Activated naive CD8-positive, alpha-beta T cell treated with anti-CD3 and anti-CD28 coated beads, Interleukin-2, amount 10 ng/mL, durations not matched to agents 7 days and 5 days (primary cell): ENCODE results near the gene TK2. TPM values are rescaled to one million over a fixed set of nuclear protein-coding genes. Genes with fewer than 3 reads are reported as not detected.

Experiments
- ATAC-seq: fragments of 150-1000 bp; cut with Tn5 transposase; one replicate; pipeline ENCODE4 v1.10.0; 2021; ENCODE audit warnings: low read depth, moderate library complexity
- POLR2A ChIA-PET: fragments of 350-600 bp; sonication (Branson Sonifier 250); formaldehyde crosslinking; loops from one replicate; lab custom pipeline; 2021; ENCODE audit warnings: antibody characterized with exemption; lab: Charles Lee
- DNase-seq: peaks from one replicate; pipeline ENCODE4 v3.0.0; 2021
- H3K27ac Mint-ChIP-seq: one replicate; pipeline ENCODE4 v1.8.0; 2022; ENCODE audit warnings: mild to moderate bottlenecking, mixed read lengths
- H3K27me3 Mint-ChIP-seq: one replicate; pipeline ENCODE4 v1.8.0; 2022; ENCODE audit warnings: mild to moderate bottlenecking, moderate library complexity, mixed read lengths
- H3K36me3 Mint-ChIP-seq: one replicate; pipeline ENCODE4 v1.8.0; 2021; ENCODE audit warnings: mild to moderate bottlenecking, mixed read lengths
- H3K4me1 Mint-ChIP-seq: one replicate; pipeline ENCODE4 v1.8.0; 2021; ENCODE audit warnings: mixed read lengths
- H3K4me3 Mint-ChIP-seq: one replicate; pipeline ENCODE4 v1.8.0; 2022; ENCODE audit warnings: mild to moderate bottlenecking, moderate library complexity, mixed read lengths
- H3K9me3 Mint-ChIP-seq: one replicate; pipeline ENCODE4 v1.8.0; 2021; ENCODE audit warnings: mixed read lengths
- total RNA-seq, 2 experiments: library from RNA; stranded (reverse); gene quantifications; one replicate each; pipeline ENCODE4 v1.2.3, GENCODE V29; 2021

TK2 gene
- total RNA-seq, 2 experiments from 2014 or later: 7.0 to 8.6 TPM

- peak overlapping the region; percentile 93 for H3K27ac Mint-ChIP-seq
- no peak for DNase-seq
- POLR2A ChIA-PET: interaction anchor here (0.6 to 13.2 kb wide), 16 partner anchors 8 to 186 kb away, joined by 3 to 157 read pairs (median 5); partner anchors contain the start of gene CMTM3
- ATAC-seq: peak; percentile 12
- no peaks in the 10 kb centered on the region for H3K27me3 Mint-ChIP-seq
- H3K4me1 Mint-ChIP-seq: peaks cover 65% of the 10 kb centered on the region
- peaks cover 27% of the 10 kb centered on the region for H3K36me3 Mint-ChIP-seq
- peak overlapping the region; percentile 96 for H3K4me3 Mint-ChIP-seq
- no peaks in the 10 kb centered on the region for H3K9me3 Mint-ChIP-seq
Observed at GRCh38 chr16:66551788-66552285, 1.9 kb upstream of the TK2 start.

- Mint-ChIP-seq H3K4me3 (peak overlapping the region; percentile 96), H3K9me3 (no peaks in the 10 kb centered on the region), H3K27me3 (no peaks in the 10 kb centered on the region), H3K36me3 (peaks cover 27% of the 10 kb centered on the region), H3K4me1 (peaks cover 65% of the 10 kb centered on the region), H3K27ac (peak overlapping the region; percentile 93)
- peak; percentile 30 for ATAC-seq
- DNase-seq: peak; percentile 51
- POLR2A ChIA-PET: interaction anchor here (0.6 to 13.2 kb wide), 10 partner anchors 8 to 186 kb away, joined by 3 to 157 read pairs (median 7); partner anchors contain the start of genes CMTM2 and CMTM3
Observed at GRCh38 chr16:66551348-66551759, 1.4 kb upstream of the TK2 start.

DNA sequence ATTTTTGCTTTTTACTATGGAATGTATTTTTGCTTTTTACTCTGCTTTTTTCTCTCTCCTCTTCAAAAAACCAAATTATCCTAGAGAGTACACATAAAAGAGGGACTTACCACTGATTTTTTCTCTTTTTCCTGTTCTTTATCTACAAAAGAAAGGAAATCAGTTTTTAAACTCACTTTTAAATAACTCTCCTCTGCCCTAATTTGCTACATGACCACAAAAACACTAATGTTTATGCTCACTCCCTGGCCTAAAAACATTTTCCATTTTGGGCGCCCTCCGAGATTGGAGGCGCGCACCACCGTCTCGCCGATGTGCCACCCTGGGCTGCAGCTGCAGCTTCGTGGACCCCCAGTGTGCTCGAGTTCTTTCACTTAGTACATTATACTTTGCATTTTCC is 1.1 kb downstream of the TK2 start:
- Mint-ChIP-seq H3K36me3 (peaks cover 8% of the 10 kb centered on the region), H3K27ac (peak overlapping the region; percentile 64), H3K4me1 (peaks cover 46% of the 10 kb centered on the region), H3K9me3 (no peaks in the 10 kb centered on the region), H3K27me3 (no peaks in the 10 kb centered on the region), H3K4me3 (peak overlapping the region; percentile 66)
- ATAC-seq (no peak), DNase-seq (no peak)
- POLR2A ChIA-PET: interaction anchor here (0.6 to 13.2 kb wide), 4 partner anchors 8 to 55 kb away, joined by 3 to 157 read pairs (median 5); partner anchors contain the start of gene CMTM3

GRCh38 chr16:66548068-66548467 is 1.9 kb downstream of the TK2 start:
- POLR2A ChIA-PET: interaction anchor here (0.9 to 13.2 kb wide), 4 partner anchors 8 to 56 kb away, joined by 3 to 157 read pairs (median 5); partner anchors contain the start of gene CMTM3
- peaks cover 2% of the 10 kb centered on the region for H3K36me3 Mint-ChIP-seq
- DNase-seq: no peak
- H3K27me3 Mint-ChIP-seq: no peaks in the 10 kb centered on the region
- ATAC-seq: no peak
- no peaks in the 10 kb centered on the region for H3K9me3 Mint-ChIP-seq
- no peak overlapping the region for H3K4me3 Mint-ChIP-seq
- H3K4me1 Mint-ChIP-seq: peaks cover 38% of the 10 kb centered on the region
- peak overlapping the region; percentile 64 for H3K27ac Mint-ChIP-seq

- no peaks in the 10 kb centered on the region for H3K27me3 Mint-ChIP-seq
- no peak for ATAC-seq
- H3K36me3 Mint-ChIP-seq: peaks cover under 1% of the 10 kb centered on the region
- H3K4me3 Mint-ChIP-seq: no peak overlapping the region
- POLR2A ChIA-PET: interaction anchor here (0.9 to 13.2 kb wide), 4 partner anchors 10 to 326 kb away, joined by 3 to 157 read pairs (median 5); partner anchors contain the start of gene CMTM3
- no peaks in the 10 kb centered on the region for H3K9me3 Mint-ChIP-seq
- no peak overlapping the region for H3K27ac Mint-ChIP-seq
- DNase-seq: no peak
- H3K4me1 Mint-ChIP-seq: peaks cover 35% of the 10 kb centered on the region
Observed at GRCh38 chr16:66547101-66547989, 2.6 kb downstream of the TK2 start.

GRCh38 chr16:66544016-66544757 is 5.7 kb downstream of the TK2 start:
- Mint-ChIP-seq H3K27ac (no peak overlapping the region), H3K27me3 (no peaks in the 10 kb centered on the region), H3K36me3 (no peaks in the 10 kb centered on the region), H3K9me3 (no peaks in the 10 kb centered on the region), H3K4me3 (no peak overlapping the region), H3K4me1 (peaks cover 34% of the 10 kb centered on the region)
- no peak for DNase-seq
- POLR2A ChIA-PET: interaction anchor here (1.2 to 13.2 kb wide), 2 partner anchors 8 to 20 kb away, joined by 3 to 157 read pairs; partner anchors contain the start of gene CKLF
- ATAC-seq: no peak

DNA sequence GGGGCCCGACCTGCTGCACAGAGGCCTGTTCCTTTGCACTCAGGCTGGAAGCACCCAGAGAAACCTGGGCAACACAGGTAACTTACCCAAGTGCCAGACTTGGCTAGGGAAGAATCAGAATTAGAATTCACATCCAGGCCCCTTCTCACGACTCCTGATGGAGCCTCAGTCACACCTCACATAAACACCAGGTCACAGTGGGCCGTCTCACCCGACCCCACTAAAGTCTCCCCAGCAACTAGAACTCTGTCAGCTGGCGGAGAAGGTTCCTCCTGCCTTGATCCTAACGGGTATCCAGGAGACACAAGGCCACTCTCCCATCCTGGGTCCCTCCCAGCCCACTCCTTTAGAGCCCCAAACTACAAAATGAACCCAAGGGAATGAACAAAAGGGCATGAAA is 6.4 kb downstream of the TK2 start:
- peaks cover 32% of the 10 kb centered on the region for H3K4me1 Mint-ChIP-seq
- no peak overlapping the region for H3K27ac Mint-ChIP-seq
- no peaks in the 10 kb centered on the region for H3K27me3 Mint-ChIP-seq
- ATAC-seq (no peak), DNase-seq (no peak)
- H3K9me3 Mint-ChIP-seq: no peaks in the 10 kb centered on the region
- H3K4me3 Mint-ChIP-seq: no peak overlapping the region
- H3K36me3 Mint-ChIP-seq: no peaks in the 10 kb centered on the region
- POLR2A ChIA-PET: interaction anchor here (1.2 to 13.2 kb wide), 2 partner anchors 9 to 19 kb away, joined by 3 to 157 read pairs; partner anchors contain the start of gene CKLF

DNA sequence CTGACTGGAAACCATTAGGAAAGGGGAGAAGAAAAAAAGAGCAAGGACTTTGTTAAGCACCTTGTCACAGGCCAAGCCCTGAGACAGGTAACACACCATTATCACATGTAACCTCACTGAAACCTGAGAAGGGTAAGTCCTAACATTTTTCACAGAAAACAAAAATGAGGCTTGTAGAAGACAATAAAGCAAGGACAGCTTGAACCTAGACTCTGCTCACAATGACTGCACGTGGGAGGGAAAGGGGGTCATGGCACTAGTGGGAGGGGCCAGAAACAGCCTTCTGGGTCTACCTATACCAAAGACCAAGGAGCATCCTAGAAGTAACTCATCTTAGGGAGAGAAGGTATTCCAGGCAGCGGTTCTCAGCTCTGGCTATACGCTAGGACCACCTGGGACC is 7.5 kb downstream of the TK2 start:
- POLR2A ChIA-PET: interaction anchor here (13.2 kb wide), 1 partner anchor 18 kb away, joined by 157 read pairs; no protein-coding TSS in a partner anchor
- H3K36me3 Mint-ChIP-seq: no peaks in the 10 kb centered on the region
- ATAC-seq (no peak), DNase-seq (no peak)
- H3K27ac Mint-ChIP-seq: no peak overlapping the region
- H3K4me3 Mint-ChIP-seq: no peak overlapping the region
- peaks cover 26% of the 10 kb centered on the region for H3K4me1 Mint-ChIP-seq
- no peaks in the 10 kb centered on the region for H3K9me3 Mint-ChIP-seq
- no peaks in the 10 kb centered on the region for H3K27me3 Mint-ChIP-seq

DNA sequence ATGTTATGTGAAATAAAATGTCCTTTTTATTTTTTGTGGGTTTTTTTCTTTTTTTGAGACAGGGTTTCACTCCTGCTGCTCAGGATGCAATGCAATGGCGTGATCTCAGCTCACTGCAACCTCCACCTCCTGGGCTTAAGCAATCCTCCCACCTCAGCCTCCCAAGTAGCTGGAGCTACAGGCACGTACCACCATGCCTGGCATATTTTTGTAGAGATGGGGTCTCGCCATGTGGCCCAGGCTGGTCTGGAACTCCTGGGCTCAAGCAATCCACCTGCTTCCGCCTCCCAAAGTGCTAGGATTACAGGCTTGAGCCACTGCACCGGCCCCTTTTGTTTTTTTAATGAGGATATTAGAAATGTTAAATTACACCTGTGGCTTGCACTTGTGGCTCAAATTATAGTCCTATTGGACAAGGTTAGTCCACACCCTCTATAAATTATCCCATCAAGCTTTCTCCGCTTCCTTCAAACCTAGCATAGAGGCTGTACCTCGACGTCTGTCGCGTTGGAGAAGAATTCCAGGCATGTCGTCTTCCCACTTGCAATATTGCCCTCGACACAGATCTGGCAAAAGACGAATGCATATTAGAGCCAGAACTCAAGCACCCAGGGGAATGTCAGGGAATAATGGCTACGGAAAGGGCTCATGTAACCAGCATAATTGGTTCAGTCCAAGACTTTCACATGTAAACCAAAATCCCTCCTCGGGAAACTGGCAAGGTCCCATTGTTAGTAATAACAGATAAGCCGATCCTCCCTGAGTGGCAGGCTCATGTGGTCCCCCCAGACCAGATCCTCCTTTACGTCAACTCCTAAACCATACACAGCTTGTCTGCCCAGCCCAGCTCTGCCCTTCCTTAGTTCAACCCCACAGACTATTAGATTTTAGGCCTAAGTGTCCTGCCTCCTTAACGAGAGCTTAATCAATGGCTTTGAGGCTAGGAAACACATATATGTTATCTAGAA is 8.2 kb downstream of the TK2 start:
- Mint-ChIP-seq H3K27ac (no peak overlapping the region), H3K27me3 (no peaks in the 10 kb centered on the region), H3K9me3 (no peaks in the 10 kb centered on the region), H3K4me1 (peaks cover 26% of the 10 kb centered on the region), H3K36me3 (no peaks in the 10 kb centered on the region), H3K4me3 (no peak overlapping the region)
- no peak for DNase-seq
- ATAC-seq: no peak
- POLR2A ChIA-PET: interaction anchor here (1.0 kb wide), 1 partner anchor 8 kb away, joined by 3 read pairs; no protein-coding TSS in a partner anchor

GRCh38 chr16:66539623-66540469 is 10.1 kb downstream of the TK2 start:
- POLR2A ChIA-PET: interaction anchor here (0.7 to 2.0 kb wide), 6 partner anchors 9 to 64 kb away, joined by 3 to 6 read pairs (median 4); partner anchors contain the start of gene CKLF
- DNase-seq (no peak), ATAC-seq (peak; percentile 36)
- Mint-ChIP-seq H3K27ac (no peak overlapping the region), H3K4me1 (peaks cover 23% of the 10 kb centered on the region), H3K36me3 (no peaks in the 10 kb centered on the region), H3K9me3 (no peaks in the 10 kb centered on the region), H3K4me3 (peak overlapping the region; percentile 35), H3K27me3 (no peaks in the 10 kb centered on the region)

GRCh38 chr16:66538910-66539309 is 11.0 kb downstream of the TK2 start:
- Mint-ChIP-seq H3K4me3 (no peak overlapping the region), H3K36me3 (no peaks in the 10 kb centered on the region), H3K4me1 (peaks cover 20% of the 10 kb centered on the region), H3K27me3 (no peaks in the 10 kb centered on the region), H3K9me3 (no peaks in the 10 kb centered on the region), H3K27ac (peak overlapping the region; percentile 3)
- POLR2A ChIA-PET: interaction anchor here (0.7 to 2.0 kb wide), 4 partner anchors 13 to 59 kb away, joined by 3 to 6 read pairs (median 4); partner anchors contain the start of gene CKLF
- no peak for DNase-seq
- ATAC-seq: no peak
